Type B pancreatic cell (in vitro differentiated cells): ENCODE measurements around the gene ALK. TPM values are rescaled to one million over a fixed set of nuclear protein-coding genes. Genes with fewer than 3 reads are reported as not detected.

ENCODE experiments used
- DNase-seq: peaks from one replicate; pipeline ENCODE4 v3.0.0; 2021; ENCODE audit warnings: mixed read lengths; ENCODE audit not compliant: unreplicated experiment; ENCODE audit errors: extremely low spot score
- H3K27ac Mint-ChIP-seq: 2 replicates; pipeline ENCODE4 v1.8.0; 2021; ENCODE audit warnings: mild to moderate bottlenecking, mixed read lengths
- H3K27me3 Mint-ChIP-seq: 2 replicates; pipeline ENCODE4 v1.8.0; 2021; ENCODE audit warnings: mixed read lengths
- H3K36me3 Mint-ChIP-seq: 2 replicates; pipeline ENCODE4 v1.8.0; 2021; ENCODE audit warnings: mixed read lengths
- H3K4me1 Mint-ChIP-seq: one replicate; pipeline ENCODE4 v1.8.0; 2021; ENCODE audit warnings: mixed read lengths; ENCODE audit not compliant: unreplicated experiment
- H3K4me3 Mint-ChIP-seq: 2 replicates; pipeline ENCODE4 v1.8.0; 2021; ENCODE audit warnings: mild to moderate bottlenecking, mixed read lengths
- H3K9me3 Mint-ChIP-seq: 2 replicates; pipeline ENCODE4 v1.8.0; 2021; ENCODE audit warnings: mixed read lengths
- total RNA-seq: library from RNA; stranded (reverse); gene quantifications from 2 replicates; pipeline ENCODE4 v1.2.1, GENCODE V29; 2021; ENCODE audit warnings: low replicate concordance
- TF ChIP-seq, protein P1 (sequence below): fragments of 200-600 bp; sonication (generic); conservative IDR thresholded peaks from 2 replicates; pipeline ENCODE4 v1.5.0; 2021; ENCODE audit warnings: antibody characterized with exemption, mild to moderate bottlenecking

ALK gene
- total RNA-seq, 1 donor from 2014 or later: 7.7 TPM

DNA sequence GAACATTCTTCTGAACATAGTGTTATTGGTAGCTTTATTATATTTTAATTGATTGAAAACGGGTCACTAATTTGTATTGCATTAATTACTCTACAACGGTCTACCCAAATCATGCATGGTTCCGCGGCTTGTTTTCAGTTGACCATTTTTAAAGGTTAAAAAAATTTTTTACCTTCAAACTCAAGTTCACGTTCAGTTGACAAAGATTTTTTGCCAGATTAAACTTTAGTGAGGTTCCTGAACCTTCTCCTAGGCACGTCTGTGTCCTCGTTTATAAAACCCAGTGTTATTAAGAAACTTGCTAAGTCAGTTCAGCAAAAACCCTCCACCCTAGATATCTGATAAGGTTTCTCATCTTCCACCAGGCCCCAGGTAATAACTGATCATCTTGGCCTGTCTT, 331.2 kb downstream of the ALK start:
- Mint-ChIP-seq H3K9me3 (peaks cover 5% of the 10 kb centered on the region), H3K36me3 (no peaks in the 10 kb centered on the region), H3K27ac (no peak overlapping the region), H3K4me3 (no peak overlapping the region), H3K27me3 (no peaks in the 10 kb centered on the region), H3K4me1 (no peaks in the 10 kb centered on the region)
- no peak for DNase-seq
- TF ChIP-seq, protein P1, sequence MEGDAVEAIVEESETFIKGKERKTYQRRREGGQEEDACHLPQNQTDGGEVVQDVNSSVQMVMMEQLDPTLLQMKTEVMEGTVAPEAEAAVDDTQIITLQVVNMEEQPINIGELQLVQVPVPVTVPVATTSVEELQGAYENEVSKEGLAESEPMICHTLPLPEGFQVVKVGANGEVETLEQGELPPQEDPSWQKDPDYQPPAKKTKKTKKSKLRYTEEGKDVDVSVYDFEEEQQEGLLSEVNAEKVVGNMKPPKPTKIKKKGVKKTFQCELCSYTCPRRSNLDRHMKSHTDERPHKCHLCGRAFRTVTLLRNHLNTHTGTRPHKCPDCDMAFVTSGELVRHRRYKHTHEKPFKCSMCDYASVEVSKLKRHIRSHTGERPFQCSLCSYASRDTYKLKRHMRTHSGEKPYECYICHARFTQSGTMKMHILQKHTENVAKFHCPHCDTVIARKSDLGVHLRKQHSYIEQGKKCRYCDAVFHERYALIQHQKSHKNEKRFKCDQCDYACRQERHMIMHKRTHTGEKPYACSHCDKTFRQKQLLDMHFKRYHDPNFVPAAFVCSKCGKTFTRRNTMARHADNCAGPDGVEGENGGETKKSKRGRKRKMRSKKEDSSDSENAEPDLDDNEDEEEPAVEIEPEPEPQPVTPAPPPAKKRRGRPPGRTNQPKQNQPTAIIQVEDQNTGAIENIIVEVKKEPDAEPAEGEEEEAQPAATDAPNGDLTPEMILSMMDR: no peak

DNA sequence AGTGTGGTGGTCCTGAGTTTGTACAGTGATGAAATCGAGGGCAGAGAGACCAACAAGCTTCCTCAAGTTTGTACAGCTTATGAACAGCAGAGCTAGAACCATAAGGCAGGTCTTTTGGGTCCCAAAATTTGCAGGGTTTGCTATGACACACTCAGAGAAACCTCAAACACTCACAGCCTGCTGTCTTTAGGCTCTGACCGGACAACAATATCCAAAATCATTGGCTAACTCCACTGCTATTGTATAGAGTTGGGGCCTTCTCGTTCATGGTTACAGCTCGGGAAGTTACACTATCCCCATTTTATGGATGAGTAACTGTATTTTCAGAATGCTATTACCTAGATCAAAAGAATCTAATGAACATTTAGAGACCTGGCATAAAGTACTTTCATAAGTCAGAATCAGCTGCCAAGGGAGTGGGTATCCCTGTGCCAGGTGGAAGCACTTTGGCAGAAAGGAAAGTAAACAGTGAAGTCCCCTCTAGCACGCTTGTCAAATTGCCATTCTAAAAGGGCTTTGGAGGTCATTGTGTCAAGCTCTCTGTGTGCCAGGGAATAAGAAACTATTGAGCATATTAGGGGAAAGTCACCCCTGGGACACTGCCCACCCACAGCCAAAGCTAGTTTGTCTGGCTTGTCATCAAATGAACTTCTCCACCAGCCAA, 331.8 kb downstream of the ALK start:
- no peaks in the 10 kb centered on the region for H3K36me3 Mint-ChIP-seq
- peaks cover 5% of the 10 kb centered on the region for H3K9me3 Mint-ChIP-seq
- H3K27ac Mint-ChIP-seq: no peak overlapping the region
- DNase-seq: no peak
- H3K27me3 Mint-ChIP-seq: no peaks in the 10 kb centered on the region
- H3K4me1 Mint-ChIP-seq: no peaks in the 10 kb centered on the region
- H3K4me3 Mint-ChIP-seq: no peak overlapping the region
- TF ChIP-seq, protein P1: no peak

DNA sequence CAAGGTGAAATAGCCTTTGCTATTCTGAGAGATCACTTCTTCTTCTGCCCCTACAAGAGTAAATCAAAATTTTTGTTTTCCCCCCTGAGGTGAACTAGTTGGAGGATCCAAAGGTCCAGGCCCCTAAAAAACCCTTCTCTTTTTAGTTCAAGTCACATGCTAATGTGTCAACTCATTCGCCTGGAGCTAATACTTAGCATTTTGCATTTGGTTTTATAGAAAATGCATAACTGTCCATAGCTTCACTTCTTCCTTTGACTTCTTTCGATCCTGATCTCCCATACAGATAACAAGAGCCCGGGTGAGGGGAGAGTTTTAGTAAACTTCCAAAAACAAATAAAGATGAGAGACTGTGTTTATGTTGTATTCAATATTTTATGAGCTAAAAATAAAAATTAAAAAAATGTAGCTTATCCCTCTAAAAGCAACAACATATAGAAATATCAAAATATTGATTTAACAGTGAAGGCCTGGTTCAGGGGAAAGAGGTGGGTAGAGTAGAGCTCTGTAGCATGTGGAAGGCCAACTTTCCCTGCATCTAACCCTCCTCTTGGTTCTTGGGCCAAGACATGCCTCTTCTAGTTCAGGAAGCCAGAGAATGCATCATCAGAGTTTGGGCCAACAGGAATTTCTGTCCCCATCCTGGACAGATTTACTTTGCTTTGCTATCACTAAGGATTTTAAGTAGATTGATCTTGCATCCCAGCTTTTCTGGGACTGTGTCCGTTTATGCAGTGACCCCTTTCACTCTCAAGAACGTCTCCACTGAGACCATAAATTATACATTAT, 333.8 kb downstream of the ALK start:
- H3K27me3 Mint-ChIP-seq: peaks cover 4% of the 10 kb centered on the region
- no peak overlapping the region for H3K4me3 Mint-ChIP-seq
- H3K36me3 Mint-ChIP-seq: no peaks in the 10 kb centered on the region
- no peak overlapping the region for H3K27ac Mint-ChIP-seq
- no peaks in the 10 kb centered on the region for H3K4me1 Mint-ChIP-seq
- DNase-seq: no peak
- TF ChIP-seq, protein P1: no peak
- H3K9me3 Mint-ChIP-seq: peaks cover 5% of the 10 kb centered on the region

DNA sequence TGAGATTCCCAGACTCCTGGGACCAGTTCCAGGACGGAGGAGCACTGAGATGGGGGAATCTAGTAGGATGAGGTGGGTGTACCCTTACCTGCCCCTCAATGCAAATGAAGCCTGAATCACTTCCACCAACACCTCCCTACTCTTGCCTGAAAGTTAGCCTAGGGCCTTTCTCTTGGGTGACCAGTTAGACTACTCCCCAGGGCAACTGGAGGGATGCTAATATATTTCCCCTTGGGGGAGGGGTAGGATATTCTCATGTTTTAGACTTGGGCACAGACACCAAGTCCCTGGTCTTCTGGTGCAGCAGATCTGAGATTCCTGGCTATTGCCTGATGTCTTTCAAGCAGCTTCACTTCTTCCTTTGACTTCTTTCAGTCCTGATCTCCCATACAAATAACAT, 334.5 kb downstream of the ALK start:
- TF ChIP-seq, protein P1: no peak
- Mint-ChIP-seq H3K4me3 (no peak overlapping the region), H3K9me3 (peaks cover 5% of the 10 kb centered on the region), H3K4me1 (no peaks in the 10 kb centered on the region), H3K27me3 (peaks cover 4% of the 10 kb centered on the region), H3K27ac (no peak overlapping the region), H3K36me3 (no peaks in the 10 kb centered on the region)
- DNase-seq: no peak

DNA sequence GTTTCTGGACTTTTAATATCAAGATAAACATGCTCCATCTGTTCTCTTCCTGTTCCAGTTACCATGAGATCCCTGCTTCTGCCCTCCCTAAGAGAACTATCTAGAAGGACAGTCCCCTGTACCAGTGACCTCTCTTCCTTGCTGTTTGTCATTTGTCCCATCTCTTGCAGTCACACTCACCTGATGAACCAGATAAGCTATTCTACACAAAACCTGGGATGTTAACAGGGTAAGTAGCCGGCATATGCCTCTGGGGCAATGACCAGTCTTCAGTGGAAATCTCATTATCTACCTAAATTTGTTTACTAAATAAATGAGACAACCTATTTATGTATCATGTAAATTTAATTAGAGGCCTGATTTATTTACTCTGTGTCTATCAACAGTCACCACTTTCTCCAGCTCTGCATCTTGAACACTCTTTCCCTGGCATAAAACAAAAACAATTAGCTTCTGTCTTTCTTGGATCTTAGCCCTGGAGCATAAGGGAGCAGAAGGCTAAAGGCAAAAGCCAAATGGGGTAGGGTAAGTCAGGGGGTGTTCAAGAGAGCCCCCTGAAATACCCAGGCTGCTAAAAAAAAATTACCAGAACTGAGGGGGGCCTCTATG, 337.7 kb downstream of the ALK start:
- no peak overlapping the region for H3K4me3 Mint-ChIP-seq
- no peak for DNase-seq
- peaks cover 4% of the 10 kb centered on the region for H3K27me3 Mint-ChIP-seq
- H3K4me1 Mint-ChIP-seq: peaks cover 17% of the 10 kb centered on the region
- H3K36me3 Mint-ChIP-seq: no peaks in the 10 kb centered on the region
- TF ChIP-seq, protein P1: no peak
- H3K27ac Mint-ChIP-seq: no peak overlapping the region
- no peaks in the 10 kb centered on the region for H3K9me3 Mint-ChIP-seq
